GM11168 (cell line): Measurements from ENCODE around the gene HBEGF.
"Not testable (repeated sequence)": the region's sequence is repeated elsewhere in the genome, so short reads cannot be mapped to it uniquely, and the experiment has no call there.

Experiments
- in situ Hi-C: fragments of 300-500 bp; cut with MboI; formaldehyde crosslinking; loops from one replicate; pipeline ENCODE4 v1.12.0; 2022; ENCODE audit warnings: low sequenced_read_pairs; ENCODE audit not compliant: unreplicated experiment

Gene HBEGF

DNA sequence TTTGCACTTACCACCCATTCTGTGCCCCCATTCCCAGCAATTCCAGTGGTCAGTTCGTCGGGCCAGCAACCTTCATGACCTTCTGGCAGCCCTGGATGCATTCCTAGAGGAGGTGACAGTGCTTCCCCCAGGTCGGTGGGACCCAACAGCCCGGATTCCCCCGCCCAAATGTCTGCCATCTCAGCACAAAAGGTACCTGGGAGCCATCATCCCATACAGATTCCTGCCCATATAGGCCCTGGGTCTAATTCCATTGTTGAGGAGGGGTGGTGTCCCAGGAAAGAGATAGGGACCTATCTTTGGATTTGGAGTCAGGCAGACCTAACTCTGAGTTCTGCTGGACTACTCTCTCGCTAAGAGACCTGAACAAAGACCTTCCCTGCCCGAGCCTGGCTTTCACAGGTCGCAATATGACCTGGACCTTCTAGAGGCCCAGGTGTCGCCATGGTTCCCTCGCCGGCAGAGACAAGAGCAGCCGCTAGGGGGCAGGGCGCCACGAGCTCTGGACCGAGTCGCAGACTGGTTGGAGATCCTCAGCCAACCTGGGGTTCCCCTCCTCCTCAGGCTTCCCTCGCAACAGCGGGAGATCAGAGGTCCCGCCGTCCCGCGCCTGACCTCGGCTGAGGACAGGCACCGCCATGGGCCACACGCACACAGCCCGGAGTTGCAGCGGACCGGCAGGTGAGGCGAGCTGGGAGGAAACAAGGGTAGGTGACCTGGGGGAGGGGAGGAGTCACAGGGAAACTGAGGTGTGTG is 16.6 kb upstream of the HBEGF start:
- in situ Hi-C loops = loop anchor here (10.0 kb wide), 1 partner anchor 352 kb away; no protein-coding TSS in a partner anchor

- in situ Hi-C loops = loop anchor here (10.0 kb wide), 1 partner anchor 352 kb away; no protein-coding TSS in a partner anchor
These were observed 15.9 kb upstream of the HBEGF start for GRCh38 chr5:140362311-140362710.

DNA sequence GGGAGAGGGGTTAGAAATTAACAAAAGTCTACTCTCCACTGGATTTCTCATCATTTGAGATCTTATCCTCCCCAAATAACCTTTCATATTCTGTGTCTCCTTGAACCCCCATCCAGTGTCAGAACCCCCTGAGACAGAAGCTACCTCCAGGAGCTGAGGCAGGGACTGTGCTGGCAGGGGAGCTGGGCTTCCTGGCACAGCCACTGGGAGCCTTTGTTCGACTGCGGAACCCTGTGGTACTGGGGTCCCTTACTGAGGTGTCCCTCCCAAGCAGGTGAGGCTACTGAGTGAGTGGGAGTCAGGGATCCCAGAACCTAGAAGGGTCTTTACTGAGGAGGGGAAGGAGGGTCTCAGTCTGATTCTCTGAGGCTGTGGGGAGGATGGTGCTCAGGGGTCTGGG is 15.5 kb upstream of the HBEGF start:
- in situ Hi-C loops = loop anchor here (10.0 kb wide), 1 partner anchor 353 kb away; no protein-coding TSS in a partner anchor

DNA sequence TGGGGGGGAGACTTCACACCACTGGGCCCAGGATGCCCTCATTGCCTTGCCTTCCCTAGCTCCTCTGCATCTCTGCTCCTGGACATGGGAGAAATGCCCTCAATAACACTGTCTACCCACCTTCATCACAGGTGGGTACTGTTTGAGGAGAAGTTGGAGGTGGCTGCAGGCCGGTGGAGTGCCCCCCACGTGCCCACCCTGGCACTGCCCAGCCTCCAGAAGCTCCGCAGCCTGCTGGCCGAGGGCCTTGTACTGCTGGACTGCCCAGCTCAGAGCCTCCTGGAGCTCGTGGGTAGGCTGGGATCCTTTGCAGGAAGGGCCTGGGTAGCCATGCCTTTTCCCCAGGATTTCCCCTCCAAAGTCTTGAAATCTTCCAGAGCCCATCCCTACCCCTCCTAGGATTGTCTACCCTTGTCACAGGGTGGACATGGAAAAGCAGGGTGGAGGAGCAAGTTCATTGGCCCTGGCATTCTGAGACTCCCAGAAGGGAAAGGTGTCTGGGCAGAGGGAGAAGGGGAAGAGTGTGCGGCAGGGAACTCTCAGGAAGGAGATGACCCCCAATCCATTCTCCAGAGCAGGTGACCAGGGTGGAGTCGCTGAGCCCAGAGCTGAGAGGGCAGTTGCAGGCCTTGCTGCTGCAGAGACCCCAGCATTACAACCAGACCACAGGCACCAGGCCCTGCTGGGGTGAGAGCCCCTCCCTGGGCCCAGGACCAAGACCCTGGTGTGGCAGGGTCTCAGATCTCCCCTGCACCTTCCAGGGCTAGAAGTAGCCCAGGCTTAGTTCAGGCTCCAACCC is 14.5 kb upstream of the HBEGF start:
- in situ Hi-C loops = loop anchor here (10.0 kb wide), 1 partner anchor 354 kb away; no protein-coding TSS in a partner anchor

- in situ Hi-C loops = loop anchor here (10.0 kb wide), 1 partner anchor 355 kb away; no protein-coding TSS in a partner anchor
These were observed 13.7 kb upstream of the HBEGF start, which contains the start of gene SLC4A9 for GRCh38 chr5:140360101-140360500. Gene SLC4A9, plus strand, starts transcription at chr5:140360194. Its CDS starts 43 bp downstream, at chr5:140360237.

DNA sequence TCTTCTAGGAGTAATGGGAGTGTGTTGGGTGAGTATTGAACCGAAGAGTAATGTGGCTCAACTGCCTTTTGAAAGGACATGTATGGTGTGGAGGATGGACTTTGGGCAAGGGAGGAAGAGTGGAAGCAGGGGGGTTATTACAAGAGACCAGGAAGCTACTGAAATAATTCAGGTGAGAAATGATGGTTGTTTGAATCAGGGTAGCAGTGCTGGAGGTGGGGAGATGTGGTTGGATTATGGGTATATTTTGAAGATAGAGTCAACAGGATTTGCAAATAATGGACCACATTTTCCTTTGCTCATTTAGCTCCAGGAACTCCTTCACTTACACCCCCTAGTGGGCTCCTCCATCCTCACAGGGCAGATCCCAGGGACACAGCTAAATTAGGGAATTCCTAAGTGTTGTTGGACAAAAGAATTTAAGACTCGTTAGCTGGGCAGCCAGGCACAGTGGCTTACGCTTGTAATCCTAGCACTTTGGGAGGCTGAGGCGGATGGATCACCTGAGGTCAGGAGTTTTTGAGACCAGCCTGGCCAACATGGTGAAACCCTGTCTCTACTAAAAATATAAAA is 12.4 kb upstream of the HBEGF start:
- in situ Hi-C loops = loop anchor here (5.0 kb wide), 1 partner anchor 127 kb away; no protein-coding TSS in a partner anchor

- in situ Hi-C loops = loop anchor here (5.0 kb wide), 1 partner anchor 125 kb away; no protein-coding TSS in a partner anchor
These were observed 11.3 kb upstream of the HBEGF start for GRCh38 chr5:140357726-140358093.

GRCh38 chr5:140356853-140357725 is 10.7 kb upstream of the HBEGF start:
- in situ Hi-C loops = loop anchor here (5.0 kb wide), 1 partner anchor 125 kb away; no protein-coding TSS in a partner anchor

DNA sequence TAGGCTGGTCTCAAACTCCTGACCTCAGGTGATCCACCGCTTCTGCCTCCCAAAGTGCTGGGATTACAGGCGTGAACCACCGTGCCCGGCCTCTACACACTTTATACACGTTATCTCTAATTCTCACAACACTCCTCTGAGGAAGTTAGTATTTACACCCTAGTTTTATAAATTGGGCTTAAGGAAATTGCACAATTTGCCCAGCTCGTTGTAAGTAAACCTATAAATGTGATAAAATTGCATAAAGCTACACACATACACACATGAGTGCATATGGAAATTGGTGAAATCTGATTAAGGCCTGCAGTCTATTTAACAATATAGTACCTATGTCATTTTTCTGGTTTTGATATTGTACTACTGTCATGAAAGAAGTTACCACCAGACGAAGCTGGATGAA is 9.1 kb upstream of the HBEGF start:
- in situ Hi-C loops = loop anchor here (5.0 kb wide), 1 partner anchor 123 kb away; no protein-coding TSS in a partner anchor

- in situ Hi-C loops = loop anchor here (5.0 kb wide), 1 partner anchor 89 kb away; no protein-coding TSS in a partner anchor
These were observed 5.4 kb upstream of the HBEGF start for GRCh38 chr5:140351609-140352334.

- in situ Hi-C loops = no loop called here
These were observed 2.8 kb upstream of the HBEGF start for GRCh38 chr5:140349244-140349643.

- in situ Hi-C loops = no loop called here
These were observed 1.7 kb upstream of the HBEGF start for GRCh38 chr5:140348104-140348503.

DNA sequence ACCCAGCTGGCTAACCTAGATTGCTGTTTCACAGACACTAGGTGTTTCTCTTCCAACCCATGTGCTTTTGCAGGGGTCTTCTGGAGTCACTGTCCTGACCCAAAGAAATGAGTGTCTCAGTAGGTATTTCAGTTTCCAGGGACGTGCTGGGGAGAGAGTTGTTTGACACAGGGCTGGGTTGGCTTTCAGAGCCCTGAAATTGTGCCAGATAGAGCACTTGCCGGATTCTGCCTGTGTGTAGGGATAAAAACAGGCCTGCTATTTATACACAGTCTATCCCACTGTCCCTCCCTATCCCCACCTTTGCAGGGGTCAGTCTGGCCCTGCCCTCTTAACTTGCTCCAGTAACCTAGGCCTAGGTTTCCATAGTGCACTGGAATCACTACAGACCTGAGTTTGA is 957 bp upstream of the HBEGF start:
- in situ Hi-C loops = no loop called here

DNA sequence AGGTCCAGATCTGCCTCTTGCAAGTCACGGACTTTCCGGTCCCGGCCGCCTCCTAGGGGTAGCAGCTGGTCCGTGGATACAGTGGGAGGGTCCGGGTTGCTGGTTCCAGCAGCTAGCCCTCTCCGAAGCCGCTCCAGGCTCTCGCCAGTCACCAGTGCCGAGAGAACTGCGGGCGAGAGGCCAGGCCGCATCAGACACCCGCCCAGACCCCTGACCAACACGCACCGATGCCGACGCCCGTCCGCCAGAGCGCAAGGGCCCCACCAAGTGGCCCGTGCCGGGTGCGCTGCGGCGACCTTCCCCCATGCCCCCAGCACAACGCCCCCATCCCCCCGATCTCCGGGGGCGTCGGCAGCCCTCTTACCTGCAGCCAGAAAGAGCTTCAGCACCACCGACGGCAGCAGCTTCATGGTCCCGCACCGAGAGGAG is 470 bp downstream of the HBEGF start:
- in situ Hi-C loops = no loop called here

GRCh38 chr5:140344683-140345423 is 1.6 kb downstream of the HBEGF start:
- in situ Hi-C loops = no loop called here

DNA sequence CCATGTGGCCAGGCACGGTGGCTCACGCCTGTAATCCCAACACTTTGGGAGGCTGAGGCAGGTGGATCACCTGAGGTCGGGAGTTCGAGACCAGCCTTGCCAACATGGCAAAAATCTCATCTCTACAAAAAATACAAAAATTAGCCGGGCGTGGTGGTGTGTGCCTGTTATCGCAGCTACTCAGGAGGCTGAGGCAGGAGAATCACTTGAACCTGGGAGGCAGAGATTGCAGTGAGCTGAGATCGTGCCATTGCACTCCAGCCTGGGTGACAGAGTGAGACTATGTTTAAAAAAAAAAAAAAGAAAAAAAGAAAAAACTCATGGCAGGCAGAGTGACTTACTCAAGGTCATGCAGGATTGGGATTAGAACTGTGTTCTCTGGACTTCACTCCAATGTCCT is 2.6 kb downstream of the HBEGF start:
- in situ Hi-C loops = not testable (repeated sequence)

DNA sequence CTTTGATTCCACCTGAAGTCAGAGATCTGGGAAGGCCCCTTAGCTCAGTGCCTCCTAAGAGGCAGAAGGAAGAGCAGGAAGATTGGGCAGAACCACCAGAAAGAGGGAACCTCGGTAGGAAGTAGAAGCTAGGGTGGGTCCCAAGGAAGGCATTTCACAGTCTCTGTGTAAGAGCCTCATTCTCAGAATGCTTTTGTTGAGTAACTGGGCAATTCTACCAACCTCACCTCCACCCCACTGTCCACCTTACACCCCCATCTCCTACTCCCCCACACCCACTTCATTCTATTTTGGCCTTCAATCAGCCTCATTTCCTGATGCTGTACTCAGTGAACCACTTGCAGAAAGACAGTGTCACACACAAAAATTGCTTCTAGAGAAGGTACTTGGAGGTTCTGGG is 3.5 kb downstream of the HBEGF start:
- in situ Hi-C loops = no loop called here

DNA sequence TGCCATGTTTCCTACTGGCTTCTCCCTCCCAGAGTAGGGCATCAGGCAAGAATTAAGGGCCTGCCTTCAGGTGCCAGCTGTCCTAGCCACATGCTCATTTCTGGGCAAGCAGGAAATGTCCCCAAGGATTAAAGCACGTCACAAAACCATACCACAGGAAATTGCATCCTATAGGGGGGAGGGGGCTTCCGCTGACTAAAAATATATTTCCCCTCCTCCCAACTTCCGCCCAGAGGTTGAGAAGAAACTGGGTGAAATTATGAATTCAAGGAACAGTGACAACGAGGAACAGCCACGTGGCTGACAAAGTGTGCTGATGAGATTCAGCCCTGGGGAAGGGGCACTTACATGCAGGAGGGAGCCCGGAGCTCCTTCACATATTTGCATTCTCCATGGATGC is 4.1 kb downstream of the HBEGF start:
- in situ Hi-C loops = no loop called here
